NB4 (cell line): Measurements from ENCODE around the gene STOX1.
"Not testable (repeated sequence)": the region's sequence is repeated elsewhere in the genome, so short reads cannot be mapped to it uniquely, and the experiment has no call there.

ENCODE experiments used
- DNase-seq: peaks from one replicate; pipeline ENCODE4 v3.0.0; 2010; ENCODE audit warnings: low read depth
- H3K4me3 ChIP-seq: one replicate; pipeline ENCODE4 v1.5.1; 2011; ENCODE audit warnings: mild to moderate bottlenecking, low read depth, low read length, moderate library complexity
- CTCF ChIP-seq: IDR thresholded peaks from one replicate; pipeline ENCODE4 v1.5.1; 2012; ENCODE audit warnings: low read depth, low read length
- MAX ChIP-seq: IDR thresholded peaks from 2 replicates; pipeline ENCODE4 v1.6.1; 2011; ENCODE audit warnings: low read depth, low read length
- MYC ChIP-seq: IDR thresholded peaks from 2 replicates; pipeline ENCODE4 v1.6.1; 2011; ENCODE audit warnings: low read depth, low read length
- POLR2A ChIP-seq: IDR thresholded peaks from 2 replicates; pipeline ENCODE4 v1.6.1; 2011; ENCODE audit warnings: mild to moderate bottlenecking; ENCODE audit not compliant: insufficient read length; ENCODE audit errors: extremely low read depth

Gene STOX1

GRCh38 chr10:68795886-68796532 is 31.3 kb upstream of the STOX1 start:
- H3K4me3 ChIP-seq = no peak overlapping the region
- TF ChIP-seq MAX (no peak), POLR2A (no peak), MYC (no peak), CTCF (no peak)
- DNase-seq = no peak

GRCh38 chr10:68796605-68797004 is 30.7 kb upstream of the STOX1 start:
- H3K4me3 ChIP-seq = no peak overlapping the region
- no peak for TF ChIP-seq CTCF
- TF ChIP-seq MYC = no peak
- TF ChIP-seq POLR2A = no peak
- no peak for TF ChIP-seq MAX
- no peak for DNase-seq

GRCh38 chr10:68800211-68800610 is 27.1 kb upstream of the STOX1 start:
- no peak for TF ChIP-seq CTCF
- TF ChIP-seq MAX = no peak
- no peak overlapping the region for H3K4me3 ChIP-seq
- no peak for DNase-seq

- DNase-seq = no peak
- TF ChIP-seq CTCF = no peak
- TF ChIP-seq MYC = no peak
- no peak for TF ChIP-seq POLR2A
- H3K4me3 ChIP-seq = no peak overlapping the region
Measured at GRCh38 chr10:68804692-68805091, 22.6 kb upstream of the STOX1 start.

- not testable (repeated sequence) for DNase-seq, H3K4me3 ChIP-seq
Measured at GRCh38 chr10:68810830-68811229, 16.5 kb upstream of the STOX1 start.

GRCh38 chr10:68811314-68812009 is 15.9 kb upstream of the STOX1 start:
- H3K4me3 ChIP-seq = no peak overlapping the region
- TF ChIP-seq CTCF = no peak
- no peak for TF ChIP-seq MYC
- TF ChIP-seq MAX = no peak
- TF ChIP-seq POLR2A = no peak
- DNase-seq = no peak
